ENCODE data around the gene SH2B3.
A peak's percentile ranks its signal among the peaks of the same experiment; 100 is the strongest.
"Not testable (repeated sequence)": the region's sequence is repeated elsewhere in the genome, so short reads cannot be mapped to it uniquely, and the experiment has no call there.

SH2B3 gene

DNA sequence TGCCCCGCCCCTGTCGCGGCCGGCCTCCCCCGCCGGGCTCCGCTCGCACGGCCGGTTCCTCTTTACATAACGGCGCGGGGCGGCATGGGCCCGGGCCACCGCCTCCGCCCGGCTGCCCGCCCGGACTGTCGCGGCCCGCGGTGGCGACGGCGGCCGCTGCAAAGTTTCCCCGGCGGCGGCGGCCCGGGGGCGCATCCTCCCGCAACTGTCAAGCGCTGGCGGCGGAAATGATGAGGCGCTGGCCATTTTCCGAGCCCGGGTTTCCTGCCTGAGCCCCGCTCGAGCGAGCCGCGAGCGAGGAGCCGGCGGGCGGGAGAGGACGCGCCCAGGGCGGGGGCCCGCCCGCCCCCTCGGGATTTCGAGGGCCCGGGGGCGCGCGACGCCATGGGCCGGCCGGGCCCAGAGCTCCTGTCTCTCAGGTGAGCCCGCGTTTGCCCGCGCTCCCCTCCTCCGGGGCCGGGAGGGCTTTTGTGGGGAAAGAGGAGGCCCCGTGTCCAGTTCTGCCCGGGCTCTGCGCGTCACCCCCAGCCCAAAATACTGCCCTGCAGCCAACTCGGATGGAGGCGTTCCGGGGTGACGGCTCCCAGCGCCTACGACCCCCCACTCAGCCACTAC is at the start of gene SH2B3:
Gene SH2B3 (plus strand): TSS at position 65 of the 615 bp plus-strand sequence. CDS start 12,223 bp downstream, outside the sequence.
- DNase-seq (ENCODE audit: low read depth, low spot score) = no peak

DNA sequence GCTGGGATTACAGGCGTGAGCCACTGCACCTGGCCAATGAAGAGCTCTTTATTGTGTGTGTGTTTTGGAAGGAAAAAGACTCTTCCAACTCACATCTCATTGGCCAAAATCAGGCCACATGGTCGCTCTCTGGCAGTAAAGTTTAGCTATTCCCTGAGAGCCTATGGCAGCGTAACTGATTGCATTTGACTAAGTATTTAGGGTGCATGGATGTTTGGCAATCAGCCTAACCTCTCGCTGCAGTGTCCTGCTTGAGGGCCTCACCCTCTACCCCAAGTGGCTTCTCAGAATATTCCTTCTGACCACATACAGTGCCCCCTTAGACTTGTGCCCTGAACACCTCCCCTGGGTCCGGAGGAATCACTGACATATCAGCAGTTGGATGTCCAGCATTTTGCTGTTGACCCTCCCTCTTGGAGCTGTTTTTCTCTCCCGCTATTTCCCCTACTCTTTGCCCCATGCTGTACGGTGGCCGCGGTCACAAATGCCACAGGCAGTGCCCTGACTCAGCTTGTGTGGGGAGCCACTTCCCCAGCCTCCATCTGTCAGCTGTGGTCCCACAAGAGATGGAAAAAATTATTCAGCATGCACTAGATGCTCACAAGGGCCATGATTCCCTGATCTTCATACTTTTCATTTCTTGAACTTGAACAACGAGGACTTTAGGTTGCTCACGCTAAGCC is 46.4 kb upstream of the SH2B3 start:
- DNase-seq (ENCODE audit: low read depth, low spot score) = no peak

DNA sequence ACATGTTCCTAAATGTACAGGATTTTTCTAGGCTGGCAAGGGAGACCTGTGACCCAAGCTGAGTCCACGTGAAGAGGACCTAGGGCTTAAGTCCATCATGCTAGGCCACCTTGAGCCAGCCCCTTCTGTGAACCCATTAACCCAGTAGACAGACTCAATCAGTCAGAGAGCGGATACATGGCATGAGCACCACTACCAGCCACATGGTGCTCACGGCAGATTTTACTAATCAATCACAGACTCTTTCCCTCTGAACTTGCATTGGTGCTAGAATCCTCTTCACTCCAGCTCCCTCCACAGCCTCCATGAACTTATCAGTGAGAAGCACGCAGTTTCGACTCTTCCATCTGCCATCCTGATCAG is 45.8 kb upstream of the SH2B3 start:
- DNase-seq (ENCODE audit: low read depth, low spot score) = no peak

DNA sequence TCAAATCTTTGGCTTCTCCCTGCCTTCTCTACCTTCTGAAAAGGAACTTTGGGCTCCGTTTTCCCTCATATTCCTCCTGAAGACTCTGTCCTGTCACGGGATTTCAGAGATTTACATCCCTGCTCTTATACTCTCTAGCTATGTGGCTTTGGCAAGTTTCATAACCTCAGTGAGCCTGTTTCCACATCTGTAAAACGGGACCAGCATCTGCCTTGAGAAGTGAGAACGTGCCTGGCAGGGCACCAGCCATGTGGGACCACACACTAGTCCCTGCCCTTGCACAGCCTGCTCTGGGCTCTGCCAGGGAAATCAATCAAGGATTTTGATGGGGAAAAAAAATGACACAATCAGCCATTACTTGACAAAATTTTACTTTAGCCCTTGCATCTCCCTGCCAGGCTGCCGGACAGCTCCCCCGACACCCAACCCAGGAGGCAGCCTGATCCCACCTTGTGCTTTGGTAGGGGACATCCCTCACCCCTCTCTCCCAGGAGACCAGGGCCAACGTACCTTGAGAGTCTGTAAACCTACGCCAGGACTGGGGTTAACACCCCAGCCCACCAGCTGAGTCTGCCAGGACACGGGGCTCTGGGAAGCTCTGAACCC is 45.3 kb upstream of the SH2B3 start:
- no peak for DNase-seq (ENCODE audit: low read depth, low spot score)

DNA sequence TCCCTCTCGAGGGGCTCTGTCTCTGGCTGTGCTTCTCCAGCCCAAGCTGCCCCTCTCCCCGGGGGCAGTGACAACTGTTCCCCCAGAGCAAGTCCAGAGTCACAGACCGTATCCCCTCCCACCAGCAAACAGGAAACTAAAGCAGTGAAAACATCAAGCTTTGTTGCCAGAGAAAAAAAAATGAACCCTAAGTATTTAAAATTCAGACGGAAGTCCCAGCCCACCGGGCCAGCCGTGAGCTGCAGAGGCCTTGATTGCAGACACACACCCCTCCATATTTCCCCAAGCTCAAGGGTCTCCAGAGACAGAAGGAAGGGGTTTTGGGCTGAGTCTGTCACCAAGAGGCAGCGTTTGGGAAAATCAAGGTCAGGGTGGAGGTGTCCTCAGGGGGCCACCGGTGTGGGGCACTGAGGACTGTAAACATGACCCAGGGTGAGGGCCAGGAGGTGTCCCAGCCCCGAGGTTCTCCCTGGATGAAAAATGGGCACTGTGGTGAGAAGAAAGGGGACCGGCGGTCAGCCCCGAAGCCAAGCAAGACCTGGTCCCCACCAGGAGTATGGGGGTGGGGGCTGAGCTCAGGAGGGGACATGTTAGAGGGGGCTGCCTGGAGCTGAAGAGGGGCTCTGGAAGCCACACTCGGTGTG is 44.5 kb upstream of the SH2B3 start:
- no peak for DNase-seq (ENCODE audit: low read depth, low spot score)

DNA sequence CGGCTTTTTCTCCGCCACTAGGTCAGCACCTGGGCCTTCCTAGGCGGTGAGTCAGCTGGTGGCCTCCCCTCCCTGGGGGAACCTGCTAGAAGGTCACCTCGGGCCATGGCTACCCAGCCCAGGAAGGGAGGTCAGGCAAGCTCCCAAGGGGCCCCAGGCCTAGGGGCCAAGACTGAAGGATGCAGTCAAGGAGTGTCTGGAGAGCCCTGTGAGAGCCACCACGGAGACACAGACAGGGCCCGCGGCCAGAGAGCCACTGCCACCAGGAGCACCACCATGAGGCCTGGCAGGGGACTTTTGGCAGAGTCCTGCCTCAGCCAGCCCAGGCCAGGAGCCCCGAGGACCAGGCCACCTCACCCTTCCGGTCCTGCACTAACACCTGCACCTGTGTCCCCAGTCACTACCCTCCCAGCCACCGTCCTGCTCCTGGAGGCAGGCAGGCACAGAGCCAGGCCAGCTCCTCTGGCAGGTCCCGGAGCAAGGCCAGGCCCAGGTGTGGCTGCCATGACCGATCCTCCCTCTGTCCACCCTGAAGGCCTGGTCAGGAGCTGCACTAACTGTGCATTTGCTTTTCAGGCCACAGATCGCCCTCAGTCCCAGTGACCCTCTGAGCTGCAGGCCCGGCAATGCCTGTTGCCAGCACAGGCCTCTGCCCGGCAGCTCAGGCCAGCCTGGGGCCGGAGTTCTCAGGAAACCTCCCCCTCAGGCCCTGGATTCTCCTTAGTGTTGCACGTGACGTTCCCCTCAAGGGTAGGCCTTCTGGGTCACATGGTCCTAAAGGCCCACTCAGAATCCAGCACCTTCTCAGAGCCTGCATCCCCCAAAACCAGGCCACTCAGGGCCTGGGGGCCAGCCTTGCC is 43.8 kb upstream of the SH2B3 start:
- no peak for DNase-seq (ENCODE audit: low read depth, low spot score)

DNA sequence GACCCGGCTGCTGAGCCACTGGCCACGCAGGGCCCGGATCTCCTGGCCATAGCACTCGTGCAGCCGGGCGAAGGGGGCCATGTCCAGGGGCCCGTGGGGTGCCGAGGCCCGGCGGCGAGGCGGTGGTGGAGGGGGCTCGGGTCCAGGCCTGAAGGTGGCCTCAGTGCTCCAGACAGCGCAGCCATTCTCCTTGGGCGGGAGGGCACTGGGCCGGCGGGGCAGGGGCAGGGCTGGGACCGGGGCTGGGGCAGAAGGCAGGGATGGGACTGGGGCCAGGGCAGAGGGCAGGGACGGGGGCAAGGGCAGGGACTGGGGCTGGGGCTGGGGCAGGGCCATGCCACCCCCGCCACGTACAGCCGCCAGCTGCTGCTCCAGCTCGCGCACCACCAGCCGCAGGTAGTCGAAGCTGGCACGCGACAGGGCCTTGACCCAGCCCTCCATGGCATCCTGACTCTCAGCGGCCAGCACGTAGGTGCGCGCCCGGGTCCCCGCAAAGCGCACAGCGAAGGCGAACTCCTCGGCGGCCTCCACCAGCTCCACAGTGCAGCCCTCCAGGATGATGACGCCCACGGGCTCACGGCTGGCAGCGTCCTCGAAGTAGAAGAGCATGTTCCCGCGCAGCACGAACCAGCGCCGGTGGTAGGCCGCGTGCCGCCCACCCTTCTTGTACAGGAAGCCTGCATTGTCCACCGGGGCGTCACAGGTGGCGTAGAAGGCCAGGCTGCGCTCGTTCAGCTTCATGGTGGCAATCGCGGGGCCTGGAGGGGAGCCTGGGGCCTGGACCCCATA is 42.8 kb upstream of the SH2B3 start:
- DNase-seq (ENCODE audit: low read depth, low spot score) = no peak

DNA sequence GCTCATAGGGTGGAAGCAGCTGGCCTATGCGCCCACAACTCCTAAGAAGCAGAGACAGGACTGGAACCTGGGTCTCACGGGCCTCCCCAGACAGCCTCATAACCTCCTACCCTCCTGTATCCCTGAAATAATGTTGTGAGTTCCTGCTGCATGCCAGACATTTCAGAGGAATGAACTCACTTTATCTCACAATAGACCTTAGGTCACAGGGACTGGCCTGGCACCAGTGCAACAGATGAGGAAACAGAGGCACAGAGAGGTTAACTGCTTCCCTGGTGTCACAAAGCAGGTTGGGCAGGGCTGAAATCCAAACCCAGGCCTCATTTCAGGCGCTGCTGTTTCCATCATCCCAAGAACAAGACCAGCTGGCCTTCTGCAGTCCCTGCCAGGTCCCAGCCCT is 42.1 kb upstream of the SH2B3 start:
- no peak for DNase-seq (ENCODE audit: low read depth, low spot score)

DNA sequence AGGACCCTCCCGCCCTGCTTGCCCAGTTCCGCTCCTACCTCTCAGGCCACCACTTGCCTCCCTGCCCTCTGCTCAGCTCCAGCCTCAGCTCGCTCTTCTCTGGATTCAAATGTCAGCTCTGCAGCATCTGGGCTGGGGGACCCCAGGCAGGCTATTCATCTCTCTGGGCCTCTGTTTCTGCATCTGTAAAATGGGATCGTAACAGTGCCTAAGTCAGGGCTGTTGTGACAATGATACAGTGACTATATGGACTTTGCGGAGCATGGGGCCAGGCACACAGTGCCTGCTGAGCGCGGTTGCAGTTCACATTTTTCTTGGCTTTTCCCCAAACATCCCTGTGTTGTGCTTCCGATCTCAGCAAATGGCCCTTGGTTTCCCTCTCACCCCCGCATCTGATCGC is 39.6 kb upstream of the SH2B3 start:
- no peak for DNase-seq (ENCODE audit: low read depth, low spot score)

DNA sequence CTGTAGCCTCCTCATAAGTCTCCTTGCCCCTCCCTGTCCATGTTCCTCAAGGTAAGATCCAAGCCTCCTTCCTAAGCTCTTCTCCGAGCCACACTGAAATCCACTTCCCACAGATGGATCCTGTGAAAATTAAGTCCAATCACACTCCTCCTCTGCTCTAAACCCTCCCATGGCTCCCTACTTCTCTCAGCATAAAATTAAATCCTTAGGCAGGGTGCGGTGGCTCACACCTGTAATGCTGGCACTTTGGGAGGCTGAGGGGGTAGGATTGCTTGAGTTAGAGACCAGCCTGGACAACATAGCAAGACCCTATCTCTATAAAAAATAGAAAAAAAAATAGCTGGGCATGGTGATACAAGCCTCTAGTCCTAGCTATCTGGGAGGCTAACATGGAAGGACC is 39.1 kb upstream of the SH2B3 start:
- DNase-seq (ENCODE audit: low read depth, low spot score) = no peak

DNA sequence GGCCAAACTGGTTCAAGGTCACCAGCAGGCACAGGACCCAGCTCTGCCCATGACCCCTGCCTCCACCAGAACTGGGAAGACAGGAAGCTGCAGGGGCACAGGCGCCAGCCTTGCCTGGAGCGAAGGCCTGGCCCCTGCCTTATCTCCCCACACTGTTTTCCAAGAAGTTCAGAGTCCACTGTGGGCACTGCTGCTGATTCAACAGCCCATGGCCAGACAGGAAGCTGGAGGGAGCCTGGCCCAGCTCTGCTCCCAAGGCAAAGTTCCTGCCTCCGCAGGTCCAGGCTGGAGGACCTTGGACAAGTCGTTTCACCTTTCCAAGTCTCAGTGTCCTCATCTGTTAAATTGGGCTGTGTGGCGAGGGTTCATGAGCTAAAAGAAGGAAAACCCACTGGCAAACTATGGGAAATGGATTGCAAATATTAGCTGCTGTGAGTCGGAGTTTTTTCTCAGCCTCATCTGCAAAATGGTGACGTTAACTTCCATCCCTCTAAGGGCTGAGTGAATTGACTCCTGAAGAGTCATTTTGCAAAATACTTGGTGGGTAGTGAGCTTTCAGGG is 38.0 kb upstream of the SH2B3 start:
- DNase-seq (ENCODE audit: low read depth, low spot score) = no peak

DNA sequence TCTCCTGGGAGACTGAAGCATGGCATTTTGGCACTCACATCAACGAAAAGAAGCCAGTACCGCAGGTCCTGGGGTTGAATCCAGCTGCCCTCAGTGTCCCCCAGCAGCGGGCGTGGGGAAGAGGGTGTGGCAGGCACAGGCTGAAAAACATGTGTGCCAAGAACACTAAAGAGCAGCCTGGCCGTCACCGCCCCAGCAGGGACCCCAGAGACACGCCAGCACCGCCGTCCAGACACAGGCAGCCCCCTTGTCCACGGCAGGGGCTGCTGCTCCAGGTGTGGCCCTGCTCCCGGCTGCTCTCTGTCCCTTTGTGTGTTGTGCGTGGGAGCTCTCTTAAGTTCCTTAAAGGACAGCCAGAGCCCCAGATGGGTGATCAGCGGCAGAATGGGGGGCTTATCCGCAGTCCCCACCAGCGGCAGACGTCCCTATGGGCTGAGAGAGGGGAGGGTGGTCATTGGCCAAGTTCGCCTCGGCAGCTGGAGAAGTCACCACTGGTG is 37.4 kb upstream of the SH2B3 start:
- no peak for DNase-seq (ENCODE audit: low read depth, low spot score)

DNA sequence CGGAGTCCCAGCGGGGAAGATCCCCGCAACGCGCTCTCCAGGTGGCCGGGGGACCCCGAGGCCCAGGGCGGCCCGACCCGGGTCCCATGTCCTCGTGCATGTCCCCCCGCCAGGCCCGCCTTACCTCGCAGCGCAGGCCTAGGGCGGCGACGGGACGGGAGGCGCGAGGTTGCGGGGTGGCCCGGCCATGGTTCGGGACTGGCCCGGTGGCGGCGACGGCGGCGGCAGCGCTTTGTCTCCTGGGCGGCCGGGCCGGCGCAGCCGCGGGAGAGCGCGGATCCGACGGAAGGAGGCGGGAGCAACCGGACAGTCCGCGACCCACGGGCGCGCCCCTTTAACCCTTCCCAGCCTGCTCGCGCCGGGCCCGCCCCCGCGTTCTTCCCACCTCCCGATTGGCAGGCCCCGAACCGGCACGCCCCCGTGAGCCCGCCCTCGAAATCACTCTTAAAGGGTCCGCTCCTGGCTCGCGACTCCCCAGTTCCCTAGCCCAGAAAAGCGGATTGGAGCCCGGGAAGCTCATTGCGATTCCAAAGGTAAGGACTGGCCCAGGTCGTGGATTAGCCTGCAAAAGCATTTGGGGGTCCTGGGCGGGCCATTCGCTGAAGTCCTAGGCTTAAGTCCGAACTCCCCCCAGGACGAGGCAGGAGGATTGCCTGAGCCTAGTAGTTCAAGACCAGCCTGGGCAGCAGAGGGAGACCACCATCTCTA is 36.8 kb upstream of the SH2B3 start, which contains the start of gene PHETA1:
Gene PHETA1 (minus strand): TSS at position 308 of the 708 bp plus-strand sequence. CDS start 5,668 bp downstream, outside the sequence.
- DNase-seq (ENCODE audit: low read depth, low spot score) = peak; percentile 34

DNA sequence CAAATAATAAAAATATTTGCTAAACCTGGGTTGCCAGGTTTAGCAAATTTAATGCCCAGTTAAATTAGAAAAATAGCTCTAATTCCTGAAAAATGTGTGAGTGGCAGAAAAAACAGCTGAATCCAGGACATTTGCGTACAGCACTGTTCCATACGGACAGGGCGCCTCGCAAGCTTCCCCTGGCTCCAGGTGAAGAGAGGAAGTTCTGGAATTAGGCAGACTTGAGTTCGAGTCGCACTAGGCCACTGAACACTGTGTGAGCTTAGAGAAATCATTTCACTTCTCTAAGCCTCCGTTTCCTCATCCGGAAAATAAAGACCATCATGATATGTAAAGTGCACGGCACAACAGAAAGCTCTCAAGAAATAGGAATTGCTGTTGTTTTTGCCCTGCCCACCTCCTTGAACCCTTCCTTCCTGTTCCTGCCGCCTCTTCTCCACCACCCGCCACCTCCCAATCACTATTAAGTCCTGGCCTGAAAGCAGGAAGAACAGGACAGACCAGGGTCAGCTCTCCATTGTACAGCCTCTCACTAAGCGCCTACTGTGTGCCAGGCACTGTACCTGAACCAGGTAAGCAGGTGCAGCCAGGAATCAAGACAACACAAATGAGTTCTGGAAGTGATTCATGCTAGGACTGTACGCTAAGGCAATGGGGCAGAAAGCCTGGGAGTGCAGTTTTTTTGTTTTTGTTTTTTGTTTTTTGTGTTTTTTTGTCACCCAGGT is 36.1 kb upstream of the SH2B3 start:
- no peak for DNase-seq (ENCODE audit: low read depth, low spot score)

DNA sequence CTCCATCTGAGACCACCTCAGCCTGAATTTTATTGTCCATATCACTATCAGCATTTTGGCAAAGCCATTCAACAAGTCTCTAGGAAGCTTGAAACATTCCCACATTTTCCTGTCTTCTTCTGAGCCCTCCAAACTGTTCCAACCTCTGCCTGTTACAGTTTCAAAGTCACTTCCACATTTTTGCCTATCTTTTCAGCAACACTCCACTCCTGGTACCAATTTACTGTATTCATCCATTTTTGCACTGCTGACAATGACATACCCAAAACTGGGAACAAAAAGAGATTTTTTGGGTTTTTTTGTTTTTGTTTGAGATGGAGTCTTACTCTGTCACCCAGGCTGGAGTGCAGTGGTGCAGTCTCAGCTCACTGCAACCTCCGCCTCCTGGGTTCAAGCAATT is 32.5 kb upstream of the SH2B3 start:
- DNase-seq (ENCODE audit: low read depth, low spot score) = not testable (repeated sequence)

DNA sequence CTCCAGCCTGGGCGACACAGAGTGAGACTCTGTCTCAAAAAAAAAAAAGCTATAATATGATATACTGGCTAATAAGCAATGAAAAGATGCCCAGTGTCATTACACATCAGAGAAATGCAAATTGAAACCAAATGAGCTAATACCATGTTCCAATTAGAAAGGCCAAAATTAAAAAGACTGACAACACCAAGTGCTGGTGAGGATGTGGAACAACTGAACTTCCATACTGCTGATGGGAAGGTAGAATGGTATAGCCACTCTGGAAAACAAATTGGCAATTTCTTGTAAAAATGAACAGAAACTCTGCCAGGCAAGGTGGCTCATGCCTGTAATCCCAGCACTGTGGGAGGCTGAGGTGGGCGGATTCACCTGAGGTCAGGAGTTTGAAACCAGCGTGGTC is 28.3 kb upstream of the SH2B3 start:
- no peak for DNase-seq (ENCODE audit: low read depth, low spot score)

DNA sequence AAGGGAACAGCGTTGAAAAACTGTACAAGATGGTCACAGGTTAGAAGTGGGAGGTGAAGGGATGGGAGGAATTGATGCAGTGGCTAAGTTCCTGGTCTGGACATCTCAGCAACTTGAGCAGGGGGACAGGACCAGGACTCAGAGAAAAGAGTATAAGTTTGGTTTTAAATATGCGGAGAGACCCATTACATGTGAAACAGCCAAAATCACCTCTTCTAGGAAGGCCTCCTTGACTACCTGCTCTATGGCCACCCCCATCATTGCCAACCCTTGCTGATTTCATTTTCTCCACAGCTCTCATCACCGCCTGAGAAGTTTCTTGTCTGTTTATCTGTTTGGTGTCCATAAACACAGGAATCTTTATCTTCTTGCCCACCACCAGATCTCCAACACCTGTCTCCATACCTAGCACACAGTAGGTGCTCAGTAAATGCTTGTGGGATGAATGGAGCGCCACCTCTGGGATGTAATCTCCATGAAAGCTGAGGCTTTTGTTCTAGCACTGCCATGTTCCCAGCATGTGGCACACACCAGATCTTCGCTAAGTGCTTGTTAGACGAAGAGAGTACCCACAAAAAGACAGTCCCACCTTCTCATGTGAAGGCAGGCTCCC is 25.7 kb upstream of the SH2B3 start:
- no peak for DNase-seq (ENCODE audit: low read depth, low spot score)

DNA sequence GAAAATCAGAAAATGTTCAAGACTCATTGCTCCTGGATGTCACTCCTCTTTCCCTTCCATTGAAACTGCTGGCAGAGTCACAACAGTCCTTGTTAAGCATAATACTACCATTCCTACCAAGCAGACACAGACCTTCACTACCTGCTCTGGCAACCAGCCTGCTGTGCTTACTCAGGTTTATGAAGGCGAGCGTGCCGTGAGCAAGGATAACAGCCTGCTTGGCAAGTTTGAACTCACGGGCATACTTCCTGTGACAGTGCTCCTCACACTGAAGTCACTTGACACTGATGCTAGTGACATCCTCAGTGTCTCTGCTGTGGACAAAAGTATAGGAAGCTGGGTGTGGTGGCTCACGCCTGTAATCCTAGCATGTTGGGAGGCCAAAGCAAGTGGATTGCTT is 21.1 kb upstream of the SH2B3 start:
- DNase-seq (ENCODE audit: low read depth, low spot score) = no peak

DNA sequence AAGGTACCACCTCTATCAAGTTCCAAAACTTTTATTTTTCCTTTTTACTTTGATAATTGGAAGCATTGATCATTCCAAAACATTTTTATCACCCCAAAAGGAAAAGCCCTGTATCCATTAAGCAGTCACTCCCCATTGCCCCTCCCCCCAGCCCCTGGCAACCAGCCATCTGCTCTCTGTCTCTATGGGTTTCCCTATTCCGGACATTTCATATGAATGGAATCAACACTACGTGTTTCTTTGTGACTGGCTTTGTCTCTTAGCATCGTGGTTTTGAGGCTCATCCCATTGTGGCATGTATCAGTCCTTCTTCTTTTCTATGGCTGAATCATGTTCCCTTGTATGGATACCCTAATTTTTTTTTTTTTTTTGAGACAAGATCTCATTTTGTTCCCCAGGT is 18.8 kb upstream of the SH2B3 start:
- DNase-seq (ENCODE audit: low read depth, low spot score) = no peak

Data from brain pericyte (primary cell).